ENCODE data around the gene LRP11. TPM values are rescaled to one million over a fixed set of nuclear protein-coding genes. Genes with fewer than 3 reads are reported as not detected.
A peak's percentile ranks its signal among the peaks of the same experiment; 100 is the strongest.

Gene LRP11
- total and polyA plus RNA-seq, 9 of the 15 experiments (the other 6 are each of a cell fraction or from before 2014, with no cell fraction given) = 0.51 to 3.5 (median 2.4) TPM

- no peak for TF ChIP-seq ID3 (CRISPR knock-in tag; IDR thresholded peaks at IDR 0.05)
- TF ChIP-seq ID3 (tag; IDR thresholded peaks at IDR 0.05) = peak; percentile 54; the same call in 1 of the 2 replicates
- TF ChIP-seq TAF1 (IDR thresholded peaks at IDR 0.05; ENCODE audit: control insufficient read depth, extremely low read depth, insufficient read depth, low read length, severe bottlenecking) = peak; percentile 5
- TF ChIP-seq C11orf30 (IDR thresholded peaks at IDR 0.05; ENCODE audit: low read depth) = no peak
- TF ChIP-seq HCFC1 (IDR thresholded peaks at IDR 0.05; ENCODE audit: low read depth, low read length) = no peak
- TF ChIP-seq, protein P1, sequence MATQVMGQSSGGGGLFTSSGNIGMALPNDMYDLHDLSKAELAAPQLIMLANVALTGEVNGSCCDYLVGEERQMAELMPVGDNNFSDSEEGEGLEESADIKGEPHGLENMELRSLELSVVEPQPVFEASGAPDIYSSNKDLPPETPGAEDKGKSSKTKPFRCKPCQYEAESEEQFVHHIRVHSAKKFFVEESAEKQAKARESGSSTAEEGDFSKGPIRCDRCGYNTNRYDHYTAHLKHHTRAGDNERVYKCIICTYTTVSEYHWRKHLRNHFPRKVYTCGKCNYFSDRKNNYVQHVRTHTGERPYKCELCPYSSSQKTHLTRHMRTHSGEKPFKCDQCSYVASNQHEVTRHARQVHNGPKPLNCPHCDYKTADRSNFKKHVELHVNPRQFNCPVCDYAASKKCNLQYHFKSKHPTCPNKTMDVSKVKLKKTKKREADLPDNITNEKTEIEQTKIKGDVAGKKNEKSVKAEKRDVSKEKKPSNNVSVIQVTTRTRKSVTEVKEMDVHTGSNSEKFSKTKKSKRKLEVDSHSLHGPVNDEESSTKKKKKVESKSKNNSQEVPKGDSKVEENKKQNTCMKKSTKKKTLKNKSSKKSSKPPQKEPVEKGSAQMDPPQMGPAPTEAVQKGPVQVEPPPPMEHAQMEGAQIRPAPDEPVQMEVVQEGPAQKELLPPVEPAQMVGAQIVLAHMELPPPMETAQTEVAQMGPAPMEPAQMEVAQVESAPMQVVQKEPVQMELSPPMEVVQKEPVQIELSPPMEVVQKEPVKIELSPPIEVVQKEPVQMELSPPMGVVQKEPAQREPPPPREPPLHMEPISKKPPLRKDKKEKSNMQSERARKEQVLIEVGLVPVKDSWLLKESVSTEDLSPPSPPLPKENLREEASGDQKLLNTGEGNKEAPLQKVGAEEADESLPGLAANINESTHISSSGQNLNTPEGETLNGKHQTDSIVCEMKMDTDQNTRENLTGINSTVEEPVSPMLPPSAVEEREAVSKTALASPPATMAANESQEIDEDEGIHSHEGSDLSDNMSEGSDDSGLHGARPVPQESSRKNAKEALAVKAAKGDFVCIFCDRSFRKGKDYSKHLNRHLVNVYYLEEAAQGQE (IDR thresholded peaks at IDR 0.05; ENCODE audit: borderline replicate concordance) = peak; percentile 98
- TF ChIP-seq, protein P1 (CRISPR knock-in tag; IDR thresholded peaks at IDR 0.05; ENCODE audit: low read depth) = peak; percentile 97
- TF ChIP-seq ETV1 (tag; conservative IDR thresholded peaks at IDR 0.05; ENCODE audit: low read depth) = no peak
- TF ChIP-seq ZFX (CRISPR knock-in tag; IDR thresholded peaks at IDR 0.05) = peak; percentile 86
- TF ChIP-seq ARHGAP35 (IDR thresholded peaks at IDR 0.05; ENCODE audit: partially characterized antibody) = no peak
- 0 out of 2 replicates have a peak, but pooled peaks have one; percentile 37 for TF ChIP-seq ZNF583 (CRISPR knock-in tag; IDR thresholded peaks at IDR 0.05)
- TF ChIP-seq ZBTB7A (IDR thresholded peaks at IDR 0.05; ENCODE audit: borderline replicate concordance, control insufficient read depth, low read depth, low read length) = peak; percentile 66; the same call in 1 of the 2 replicates
- peak; percentile 89 for TF ChIP-seq FOXP1 (CRISPR knock-in tag; IDR thresholded peaks at IDR 0.05)
- 0 out of 2 replicates have a peak, but pooled peaks have one; percentile 13 for TF ChIP-seq E4F1 (CRISPR knock-in tag; IDR thresholded peaks at IDR 0.05; ENCODE audit: borderline replicate concordance)
- no peak for TF ChIP-seq POLR3A (IDR thresholded peaks at IDR 0.05; ENCODE audit: borderline replicate concordance, extremely low read depth, insufficient read depth, insufficient read length)
- TF ChIP-seq RBBP5 (IDR thresholded peaks at IDR 0.05; ENCODE audit: borderline replicate concordance, insufficient read depth, low read length, poor library complexity, severe bottlenecking) = peak; percentile 92
Observed at GRCh38 chr6:149863698-149864577, at the start of gene LRP11 (continued).
